HG02943 (cell line): Measurements from ENCODE around the gene NINJ2.

Experiments used
- ATAC-seq: cut with Tn5 transposase; IDR thresholded peaks from one replicate; pipeline ENCODE4 v1.9.1; 2021; ENCODE audit warnings: mild to moderate bottlenecking, low read depth, moderate library complexity; ENCODE audit not compliant: unreplicated experiment

NINJ2 gene

DNA sequence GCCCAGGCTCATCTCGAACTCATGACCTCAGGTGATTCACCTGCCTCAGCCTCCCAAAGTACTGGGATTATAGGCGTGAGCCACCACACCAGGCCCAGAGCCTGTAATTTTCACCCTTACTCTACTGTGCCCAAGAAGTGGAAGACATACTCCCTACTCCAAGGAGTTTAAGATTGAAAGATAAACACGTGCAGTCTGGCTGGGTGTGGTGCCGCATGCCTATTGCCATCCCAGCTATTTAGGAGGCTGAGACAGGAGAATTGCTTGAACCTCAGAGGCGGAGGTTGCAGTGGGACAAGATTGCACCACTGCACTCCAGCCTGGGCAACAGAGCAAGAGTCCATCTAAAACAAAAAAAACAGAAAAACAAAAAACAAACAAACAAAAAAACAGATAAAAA is 90.0 kb downstream of the NINJ2 start:
- no peak for ATAC-seq

DNA sequence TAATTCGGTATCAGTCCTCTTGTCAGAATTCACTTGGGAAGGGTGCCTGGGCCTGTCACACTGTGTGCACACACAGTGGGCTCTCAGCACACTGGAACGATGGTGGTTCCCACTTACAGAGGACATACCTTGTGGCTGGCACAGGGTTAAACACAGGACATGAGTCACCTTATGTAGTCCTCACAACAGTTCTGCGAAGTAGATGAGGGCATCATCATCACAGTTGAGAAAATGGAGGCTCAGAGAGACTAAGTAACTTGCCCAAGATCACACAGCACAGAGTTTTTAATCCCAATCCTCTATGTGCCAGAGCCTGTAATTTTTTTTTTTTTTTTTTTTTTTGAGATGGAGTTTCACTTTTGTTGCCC is 90.7 kb downstream of the NINJ2 start:
- ATAC-seq = no peak

DNA sequence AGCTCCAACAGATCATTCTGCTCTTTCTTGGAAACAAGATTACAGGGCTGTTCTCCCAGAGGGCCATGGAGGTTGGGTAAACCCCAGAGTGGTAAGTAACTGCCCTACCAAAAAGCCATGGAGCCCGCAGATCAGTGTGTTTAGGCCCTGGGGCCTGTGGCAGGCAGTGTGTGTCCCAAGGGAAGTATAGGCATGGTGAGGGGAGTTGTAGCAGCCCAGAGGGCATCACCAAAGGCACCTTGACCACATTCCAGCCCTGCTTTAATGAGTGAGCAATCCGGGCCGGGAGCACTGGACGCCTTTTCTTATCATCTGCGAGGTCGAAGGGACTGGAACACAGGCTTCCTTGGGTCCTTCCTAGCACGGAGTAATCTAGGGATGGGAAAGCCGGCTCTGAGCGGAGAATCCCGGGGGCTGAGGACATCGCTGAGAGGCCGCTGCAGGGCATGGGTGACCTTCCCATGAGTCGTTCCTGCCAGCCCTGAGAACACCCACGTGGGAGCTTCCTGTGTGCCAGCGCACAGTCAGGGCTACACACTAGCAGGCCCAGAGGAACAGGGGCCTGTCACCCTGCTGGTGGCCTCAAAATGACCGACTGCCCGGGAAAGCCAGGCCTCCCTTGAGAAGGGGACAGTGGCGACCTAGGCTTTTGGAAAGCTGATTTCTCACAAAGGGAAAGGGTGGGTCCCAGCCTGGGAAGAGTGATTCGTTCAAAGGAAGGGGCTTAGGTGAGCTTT is 91.3 kb downstream of the NINJ2 start:
- ATAC-seq = no peak

DNA sequence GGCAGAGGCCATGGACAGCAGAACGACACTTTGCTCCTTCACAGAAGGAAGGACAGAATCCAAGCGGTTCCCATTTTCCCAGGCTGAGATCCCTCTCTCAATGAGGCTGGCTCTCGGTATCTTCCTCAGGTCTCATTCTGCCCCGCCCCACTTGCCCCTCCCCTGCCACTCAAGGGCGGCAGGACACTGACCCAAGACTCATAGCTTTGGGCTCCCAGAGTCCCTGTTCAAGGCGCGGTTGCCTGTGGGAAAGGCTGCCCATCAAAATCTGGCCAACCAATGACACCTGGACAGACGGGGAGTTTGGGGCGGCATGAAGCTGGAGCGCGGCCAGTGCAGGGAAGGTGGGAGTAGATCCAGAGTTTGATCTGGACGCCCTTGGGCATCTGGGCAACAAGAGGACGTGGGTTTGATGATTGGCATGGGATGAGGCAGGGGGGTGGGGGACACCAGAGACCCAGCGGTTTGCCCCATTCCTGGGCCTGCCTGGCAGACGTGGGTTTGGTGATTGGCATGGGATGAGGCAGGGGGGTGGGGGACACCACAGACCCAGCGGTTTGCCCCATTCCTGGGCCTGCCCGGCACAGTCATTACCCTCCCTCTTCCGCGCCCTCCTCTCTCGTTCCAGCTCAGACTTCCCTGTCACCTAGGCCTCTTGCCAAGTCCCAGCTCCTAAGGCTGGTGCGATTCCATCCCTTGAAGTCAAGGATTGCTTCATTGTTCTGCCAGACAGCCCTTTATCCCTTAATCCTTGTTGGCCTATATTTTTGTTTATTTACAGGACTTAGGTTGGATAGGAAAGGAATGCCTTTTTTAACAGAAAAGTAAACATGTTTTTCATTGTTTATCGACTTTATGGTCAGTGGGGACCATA is 92.1 kb downstream of the NINJ2 start:
- no peak for ATAC-seq

DNA sequence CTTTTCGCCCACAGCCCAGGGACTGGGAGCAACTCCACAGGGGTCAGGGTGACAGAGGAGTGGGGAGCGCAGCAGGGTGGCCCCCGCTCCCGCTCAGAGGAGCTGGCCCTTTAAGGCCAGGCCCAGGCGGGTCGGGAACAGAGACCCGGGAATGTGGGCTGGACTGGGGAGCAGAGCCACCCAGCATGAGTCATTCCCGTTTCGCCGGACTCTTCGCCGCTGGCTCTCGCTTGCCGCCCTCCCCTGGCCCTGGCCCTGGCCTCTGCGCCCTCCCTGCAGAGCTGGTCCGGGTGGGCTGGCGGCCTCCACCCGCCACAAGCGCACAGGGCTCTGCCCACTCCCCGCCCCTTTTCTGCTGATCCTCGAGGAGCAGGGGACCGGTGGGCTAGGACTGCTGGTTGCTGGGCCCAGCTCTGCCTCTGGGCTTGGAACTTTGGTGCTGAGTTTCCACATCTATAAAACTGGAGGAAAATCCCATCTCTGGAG is 92.8 kb downstream of the NINJ2 start:
- no peak for ATAC-seq

DNA sequence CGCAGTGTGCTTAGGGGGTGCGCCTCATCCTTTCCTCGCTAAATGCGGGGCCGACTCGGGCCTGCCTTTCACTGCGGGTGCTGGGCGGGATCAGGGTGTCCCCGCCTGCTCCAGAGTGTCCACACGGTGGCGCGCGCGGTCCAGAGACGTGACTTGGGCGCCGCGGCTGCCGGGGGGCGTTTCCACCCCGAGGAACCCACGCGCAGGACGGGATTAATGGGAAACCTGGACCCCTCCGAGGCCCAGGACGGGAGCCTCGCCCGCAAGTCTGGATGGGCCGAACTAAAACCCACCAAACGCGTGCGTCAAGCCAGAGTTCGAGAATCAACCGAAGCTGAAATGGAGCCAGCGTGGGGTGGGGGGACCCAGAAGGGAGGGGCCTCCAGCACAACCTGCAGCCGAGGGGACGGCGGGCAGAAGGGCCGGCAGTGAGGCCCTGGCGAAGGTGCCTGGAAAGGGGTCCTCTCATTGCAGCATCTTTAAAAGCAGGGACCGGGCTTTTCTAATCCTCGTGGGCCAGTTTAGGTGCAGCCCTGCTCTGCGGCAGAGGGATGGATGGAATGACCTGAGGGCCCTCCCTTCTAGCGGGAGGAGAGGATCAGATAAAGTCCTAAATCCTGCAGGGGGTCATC is 93.3 kb downstream of the NINJ2 start:
- ATAC-seq = no peak

DNA sequence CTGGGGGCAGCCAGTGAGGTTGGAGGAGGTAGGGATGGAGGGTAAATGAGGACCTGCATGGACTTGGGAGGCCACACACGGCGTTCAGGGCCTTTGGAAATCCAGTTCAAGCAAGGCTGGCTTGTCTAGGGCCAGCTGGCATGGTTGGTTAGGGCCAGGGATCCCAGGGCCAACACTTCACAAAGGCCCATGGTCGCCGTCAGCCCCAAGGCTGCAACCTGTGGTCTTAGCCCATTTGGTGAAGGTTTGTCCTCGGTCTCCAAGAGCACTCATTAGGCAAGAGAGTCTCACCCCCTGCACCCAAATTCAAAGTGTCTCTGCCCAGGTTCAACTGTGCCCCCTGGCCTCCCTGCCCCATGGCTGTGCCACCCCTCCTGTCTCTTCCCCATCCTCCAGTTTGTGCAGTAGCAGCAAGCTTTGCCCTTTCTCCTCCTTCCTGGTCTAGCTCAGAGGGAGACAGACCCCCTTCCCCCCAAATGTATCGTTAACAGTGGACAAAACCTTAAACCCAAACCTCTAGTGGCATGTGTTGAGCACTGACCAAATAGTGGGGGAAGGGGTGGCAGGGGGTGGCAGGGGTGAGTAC is 94.1 kb downstream of the NINJ2 start:
- ATAC-seq = no peak

DNA sequence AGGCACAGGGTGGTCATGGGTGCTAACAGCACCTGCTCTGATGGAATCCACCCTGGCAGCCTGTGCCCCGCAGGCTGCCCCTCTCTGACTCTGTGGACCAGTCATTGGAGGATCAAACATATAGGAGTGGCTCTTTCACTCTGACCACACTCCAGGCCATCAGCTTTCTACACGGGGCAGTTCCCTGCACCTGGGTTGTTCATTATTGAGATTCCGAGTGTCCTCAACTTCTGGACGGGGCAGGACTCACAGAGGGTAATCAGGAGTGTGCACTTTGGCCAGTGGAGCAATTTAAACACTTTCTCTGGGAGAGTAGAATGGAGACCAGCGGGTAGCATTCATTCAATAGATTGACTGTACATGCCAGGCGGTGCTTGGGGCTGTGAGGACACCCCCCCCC is 94.8 kb downstream of the NINJ2 start:
- no peak for ATAC-seq

DNA sequence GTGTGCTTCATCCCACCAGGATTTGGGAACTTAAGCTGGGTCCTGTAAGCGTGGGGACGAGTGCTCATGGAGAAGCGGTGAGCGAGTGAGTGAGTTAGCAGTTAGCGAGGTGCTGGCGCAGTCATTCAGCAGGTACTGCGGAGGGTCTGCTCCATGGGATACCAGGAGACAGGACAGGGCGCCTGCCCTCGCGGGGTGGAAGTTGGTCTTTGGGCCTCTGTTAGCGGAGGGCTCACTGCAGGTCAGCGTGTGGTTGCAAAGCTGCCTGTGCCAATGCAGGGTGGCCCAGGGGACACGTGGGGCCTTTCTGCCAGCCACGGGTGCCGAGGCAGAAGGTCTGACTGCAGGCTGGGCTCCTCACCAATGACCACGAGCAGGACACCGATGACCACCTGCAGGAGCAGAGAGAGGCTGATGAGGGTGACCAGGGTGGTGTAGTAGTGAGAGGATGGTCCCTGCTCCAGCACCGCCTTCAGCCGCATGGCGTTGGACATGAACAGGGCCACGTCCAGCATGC is 97.6 kb downstream of the NINJ2 start:
- no peak for ATAC-seq

DNA sequence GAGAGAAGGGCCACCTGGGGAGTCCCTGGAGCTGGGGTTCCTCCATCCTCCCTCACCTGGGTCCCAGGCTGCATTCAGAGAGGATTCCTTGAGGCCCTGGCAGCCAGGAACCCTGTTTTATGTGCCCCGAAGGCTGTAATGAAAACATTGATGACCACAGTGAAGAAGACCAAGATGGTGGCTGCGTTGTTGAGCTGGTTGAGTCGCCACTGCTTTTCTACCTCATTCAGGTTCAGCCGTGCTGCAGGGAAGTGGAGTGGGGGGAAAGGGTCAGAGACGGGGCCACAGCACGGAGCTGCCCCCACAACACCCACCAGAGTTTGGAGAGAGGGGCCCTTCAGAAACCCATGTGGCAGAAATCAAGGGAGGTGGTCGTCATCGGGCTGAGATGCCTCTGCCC is 98.1 kb downstream of the NINJ2 start:
- no peak for ATAC-seq

DNA sequence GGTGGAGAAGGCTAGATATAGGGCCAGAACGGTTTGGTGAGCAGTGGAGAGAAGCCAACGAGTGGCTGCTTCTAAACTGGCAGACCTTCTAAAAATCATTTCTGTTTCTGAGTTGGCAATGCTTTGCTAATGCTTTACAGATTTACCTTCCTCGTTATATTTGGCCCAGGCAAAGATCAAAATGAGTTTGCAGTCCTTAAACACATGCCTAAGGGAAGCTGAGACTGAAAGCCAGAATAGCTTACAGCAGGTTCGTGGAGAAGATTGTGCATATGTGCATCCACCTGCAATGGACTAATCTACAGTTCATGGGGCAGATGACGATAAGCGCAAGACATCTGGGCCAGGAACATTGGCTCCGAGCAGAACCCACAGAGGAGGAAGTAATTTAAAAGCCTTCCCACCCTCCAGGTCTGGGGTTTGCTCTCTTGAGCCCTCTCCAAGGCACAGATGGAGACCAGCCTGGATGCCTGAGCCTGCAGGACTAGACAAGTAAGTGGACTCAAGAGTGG is 99.4 kb downstream of the NINJ2 start:
- ATAC-seq = no peak

DNA sequence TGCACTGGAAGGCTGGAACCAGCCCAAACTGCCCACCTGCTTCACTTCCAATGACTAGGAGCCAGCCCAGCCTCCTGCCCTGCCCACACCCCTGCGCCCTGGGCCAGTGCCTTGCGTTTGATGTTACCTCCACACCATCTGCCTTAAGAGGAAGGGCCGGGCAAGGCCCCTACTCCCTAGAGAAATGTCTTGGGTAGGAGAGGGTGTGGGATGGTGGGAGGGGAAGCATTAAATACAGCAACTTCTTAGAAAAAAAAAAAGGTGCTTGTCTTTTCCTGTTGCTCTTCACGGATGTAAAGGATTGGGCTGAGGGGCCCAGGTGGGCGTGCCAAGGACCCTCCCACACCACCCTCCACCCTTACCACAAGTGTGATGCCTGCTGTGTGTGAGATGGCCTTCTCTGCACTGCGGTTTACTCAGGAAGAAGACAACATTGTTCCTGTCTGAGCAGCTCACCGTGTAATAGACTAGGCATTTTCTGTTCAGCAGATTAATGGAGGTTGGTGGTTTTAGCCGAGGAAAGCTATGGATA is 99.9 kb downstream of the NINJ2 start:
- no peak for ATAC-seq

DNA sequence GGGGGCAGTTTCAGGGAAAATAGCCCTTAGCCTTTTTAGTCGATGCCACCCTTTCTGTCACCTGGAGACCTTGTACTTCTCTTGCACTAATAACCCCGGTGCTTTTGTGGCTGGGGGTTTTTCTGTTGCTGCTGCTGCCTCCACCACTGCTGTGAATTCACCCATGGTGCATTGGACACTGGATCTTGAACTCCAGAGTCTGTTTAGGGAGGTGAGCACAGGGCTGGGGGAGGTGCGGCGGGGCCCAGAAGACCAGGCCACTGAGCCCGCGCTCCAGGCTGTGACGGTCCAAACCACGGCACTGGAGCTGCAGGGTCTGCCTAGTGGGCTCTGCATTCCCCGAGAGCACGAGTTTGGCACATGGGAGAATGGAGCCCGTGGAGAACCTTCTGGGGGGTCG is 100.6 kb downstream of the NINJ2 start:
- no peak for ATAC-seq

DNA sequence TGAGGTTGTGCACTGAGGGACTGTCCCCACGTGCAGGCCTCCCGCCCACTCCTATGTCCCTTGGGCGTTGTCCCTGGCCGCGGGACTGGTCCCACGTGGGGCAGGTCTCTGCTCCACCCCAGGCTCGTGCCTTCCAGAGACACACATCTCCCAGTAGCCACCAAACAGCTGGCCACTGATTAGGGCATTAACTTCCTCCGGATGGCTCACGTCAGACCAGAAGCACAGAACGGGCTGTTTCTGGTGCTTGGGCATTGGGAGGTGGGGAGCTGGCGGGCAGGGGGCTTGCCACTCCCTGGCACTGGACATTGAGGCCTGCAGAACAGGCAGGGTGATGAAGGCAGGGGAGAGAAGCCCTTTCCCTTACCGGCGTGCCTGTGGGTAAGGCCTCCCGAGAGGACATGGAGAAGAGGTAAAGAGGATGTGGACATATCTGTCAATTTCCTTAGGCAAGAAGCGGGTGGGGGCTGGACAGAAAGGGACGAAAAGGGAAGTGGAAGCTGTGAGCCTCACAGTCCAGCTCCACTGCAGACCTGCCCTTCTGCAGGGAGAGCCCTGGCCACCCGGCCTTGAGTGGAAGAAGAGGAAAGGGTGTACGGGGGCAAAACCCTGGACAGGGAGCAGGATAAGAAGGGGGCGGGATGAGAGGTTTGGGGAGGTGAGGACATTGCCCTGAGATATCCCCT is 101.2 kb downstream of the NINJ2 start:
- ATAC-seq = no peak

DNA sequence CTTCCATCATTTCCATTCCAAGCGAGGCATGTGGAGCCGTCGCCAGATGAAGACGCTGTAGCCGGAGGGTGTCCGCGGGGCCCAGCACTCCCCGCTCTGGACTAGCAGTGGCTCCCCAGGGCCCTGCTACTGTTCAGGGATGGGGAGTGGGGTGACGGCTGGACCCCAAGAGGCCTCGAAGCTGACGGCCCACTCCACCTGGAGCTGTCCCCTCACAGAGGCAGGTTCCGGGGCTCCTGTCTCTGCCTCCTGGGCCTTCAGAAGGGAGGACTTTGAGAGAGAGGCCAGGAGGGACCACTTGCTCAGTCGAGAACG is 101.9 kb downstream of the NINJ2 start:
- no peak for ATAC-seq

DNA sequence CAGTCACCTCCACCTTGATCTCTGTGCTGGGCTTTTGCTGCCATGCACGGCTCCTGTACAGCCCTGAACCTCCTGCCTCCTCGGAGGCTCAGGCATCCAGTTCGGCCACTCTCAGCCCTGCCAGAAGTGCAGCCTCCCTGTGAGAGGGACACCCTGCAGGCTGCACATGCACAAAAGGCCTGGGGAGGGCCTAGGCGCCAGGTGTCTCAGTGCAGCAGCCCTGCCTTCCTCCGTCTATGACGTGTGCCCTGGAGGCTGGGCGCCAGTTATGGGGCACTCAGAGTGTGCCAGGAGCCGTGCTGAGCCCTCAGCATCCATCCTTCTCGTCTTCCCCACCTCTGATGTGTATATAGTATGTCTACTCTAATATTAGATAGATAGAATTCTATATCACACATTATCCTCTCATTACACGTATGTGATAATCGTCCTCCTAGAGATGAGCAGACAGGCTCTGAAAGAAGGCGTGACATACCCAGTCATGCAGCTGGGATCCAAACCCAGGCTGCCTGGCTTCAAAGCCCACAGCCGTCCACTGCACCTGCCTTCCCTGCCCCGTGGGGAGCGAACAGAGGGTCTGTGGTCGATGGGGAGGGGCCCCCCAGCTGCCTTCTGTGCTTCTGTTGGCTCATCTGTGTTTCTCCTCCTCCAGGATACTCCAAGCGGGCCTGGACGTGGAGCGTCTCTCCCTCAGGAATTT is 102.4 kb downstream of the NINJ2 start:
- ATAC-seq = no peak

DNA sequence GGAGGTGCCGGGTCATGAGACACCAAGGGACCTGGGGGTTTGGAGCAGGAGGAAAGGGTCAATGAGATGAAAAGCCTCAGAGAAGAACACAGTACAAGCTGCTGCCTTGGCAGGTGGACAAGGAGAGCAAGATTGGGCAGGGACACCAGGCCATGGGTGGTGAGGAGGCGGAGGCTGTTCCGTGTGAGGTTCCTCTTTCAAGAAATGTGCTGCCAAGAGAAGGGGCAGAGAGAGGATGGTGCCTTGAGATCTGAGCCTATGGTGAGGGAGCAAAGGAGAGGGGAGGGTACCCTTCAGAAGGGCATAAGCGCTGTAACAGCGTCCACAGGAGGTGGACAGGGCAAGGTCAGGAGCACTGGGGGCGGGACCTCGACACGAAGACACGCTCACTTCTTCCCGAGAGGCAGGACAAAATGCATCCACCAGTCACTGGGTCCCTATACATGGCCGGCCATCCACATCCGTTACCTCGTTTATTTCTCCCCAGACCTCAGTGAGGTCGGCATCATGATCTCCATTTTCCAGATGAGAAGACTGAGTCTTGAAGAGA is 103.3 kb downstream of the NINJ2 start:
- ATAC-seq = no peak

DNA sequence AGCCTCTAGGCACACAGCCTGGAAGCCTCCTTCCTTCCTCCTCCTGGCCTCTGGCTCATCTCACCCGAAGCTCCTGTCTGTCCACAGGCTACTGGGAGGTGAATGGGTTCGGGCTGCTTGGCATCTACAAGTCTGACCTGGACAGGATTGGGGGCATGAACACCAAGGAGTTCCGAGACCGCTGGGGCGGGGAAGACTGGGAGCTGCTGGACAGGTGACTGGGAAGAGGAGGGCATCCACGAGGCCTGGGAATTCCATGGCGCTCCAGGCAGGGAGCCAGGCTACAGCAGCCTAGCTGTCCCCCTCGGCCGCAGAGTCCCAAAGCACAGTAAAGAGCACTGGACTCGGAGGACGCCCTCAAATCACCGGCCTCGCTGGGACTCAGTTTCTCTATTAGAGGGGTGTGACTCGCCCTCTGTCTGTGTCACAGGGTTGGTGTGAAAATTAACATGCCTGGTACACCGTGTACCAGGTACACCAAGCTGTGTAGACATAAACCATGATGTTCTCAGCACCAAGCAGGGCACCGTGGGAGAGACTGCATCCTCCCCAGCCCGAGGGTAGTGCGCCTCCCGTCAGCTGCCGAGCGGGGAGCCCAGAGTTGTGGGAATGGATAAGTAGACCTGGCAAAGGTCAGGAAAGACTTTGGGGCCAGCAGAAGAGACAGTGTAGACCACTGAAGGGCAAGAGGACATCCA is 103.9 kb downstream of the NINJ2 start:
- no peak for ATAC-seq
